ENCODE data around the gene FAM168A.

DNA sequence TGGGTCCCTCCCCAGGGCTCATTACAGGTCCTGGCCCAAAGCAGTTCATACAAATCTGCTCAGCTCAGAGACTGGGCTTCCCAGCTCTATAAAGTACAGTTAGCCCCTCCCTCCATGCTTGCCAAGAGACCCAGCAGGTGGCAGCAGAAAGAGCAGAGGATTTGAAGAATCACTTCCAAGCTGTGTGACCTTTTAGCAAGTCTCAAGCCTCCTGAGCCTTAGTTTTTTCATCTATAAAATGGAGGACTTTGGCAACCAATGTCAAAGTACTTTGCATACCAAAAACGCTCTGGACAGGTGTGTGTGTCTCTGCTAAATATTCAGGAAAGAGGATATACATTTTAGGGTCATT lies 195.1 kb downstream of the FAM168A start:
- TF ChIP-seq, protein P1, sequence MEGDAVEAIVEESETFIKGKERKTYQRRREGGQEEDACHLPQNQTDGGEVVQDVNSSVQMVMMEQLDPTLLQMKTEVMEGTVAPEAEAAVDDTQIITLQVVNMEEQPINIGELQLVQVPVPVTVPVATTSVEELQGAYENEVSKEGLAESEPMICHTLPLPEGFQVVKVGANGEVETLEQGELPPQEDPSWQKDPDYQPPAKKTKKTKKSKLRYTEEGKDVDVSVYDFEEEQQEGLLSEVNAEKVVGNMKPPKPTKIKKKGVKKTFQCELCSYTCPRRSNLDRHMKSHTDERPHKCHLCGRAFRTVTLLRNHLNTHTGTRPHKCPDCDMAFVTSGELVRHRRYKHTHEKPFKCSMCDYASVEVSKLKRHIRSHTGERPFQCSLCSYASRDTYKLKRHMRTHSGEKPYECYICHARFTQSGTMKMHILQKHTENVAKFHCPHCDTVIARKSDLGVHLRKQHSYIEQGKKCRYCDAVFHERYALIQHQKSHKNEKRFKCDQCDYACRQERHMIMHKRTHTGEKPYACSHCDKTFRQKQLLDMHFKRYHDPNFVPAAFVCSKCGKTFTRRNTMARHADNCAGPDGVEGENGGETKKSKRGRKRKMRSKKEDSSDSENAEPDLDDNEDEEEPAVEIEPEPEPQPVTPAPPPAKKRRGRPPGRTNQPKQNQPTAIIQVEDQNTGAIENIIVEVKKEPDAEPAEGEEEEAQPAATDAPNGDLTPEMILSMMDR (IDR thresholded peaks at IDR 0.05; ENCODE audit: insufficient read depth, low read length) = peak; percentile 23
- TF ChIP-seq POLR2AphosphoS5 (IDR thresholded peaks at IDR 0.05; ENCODE audit: low read depth) = no peak
- TF ChIP-seq, protein P2, sequence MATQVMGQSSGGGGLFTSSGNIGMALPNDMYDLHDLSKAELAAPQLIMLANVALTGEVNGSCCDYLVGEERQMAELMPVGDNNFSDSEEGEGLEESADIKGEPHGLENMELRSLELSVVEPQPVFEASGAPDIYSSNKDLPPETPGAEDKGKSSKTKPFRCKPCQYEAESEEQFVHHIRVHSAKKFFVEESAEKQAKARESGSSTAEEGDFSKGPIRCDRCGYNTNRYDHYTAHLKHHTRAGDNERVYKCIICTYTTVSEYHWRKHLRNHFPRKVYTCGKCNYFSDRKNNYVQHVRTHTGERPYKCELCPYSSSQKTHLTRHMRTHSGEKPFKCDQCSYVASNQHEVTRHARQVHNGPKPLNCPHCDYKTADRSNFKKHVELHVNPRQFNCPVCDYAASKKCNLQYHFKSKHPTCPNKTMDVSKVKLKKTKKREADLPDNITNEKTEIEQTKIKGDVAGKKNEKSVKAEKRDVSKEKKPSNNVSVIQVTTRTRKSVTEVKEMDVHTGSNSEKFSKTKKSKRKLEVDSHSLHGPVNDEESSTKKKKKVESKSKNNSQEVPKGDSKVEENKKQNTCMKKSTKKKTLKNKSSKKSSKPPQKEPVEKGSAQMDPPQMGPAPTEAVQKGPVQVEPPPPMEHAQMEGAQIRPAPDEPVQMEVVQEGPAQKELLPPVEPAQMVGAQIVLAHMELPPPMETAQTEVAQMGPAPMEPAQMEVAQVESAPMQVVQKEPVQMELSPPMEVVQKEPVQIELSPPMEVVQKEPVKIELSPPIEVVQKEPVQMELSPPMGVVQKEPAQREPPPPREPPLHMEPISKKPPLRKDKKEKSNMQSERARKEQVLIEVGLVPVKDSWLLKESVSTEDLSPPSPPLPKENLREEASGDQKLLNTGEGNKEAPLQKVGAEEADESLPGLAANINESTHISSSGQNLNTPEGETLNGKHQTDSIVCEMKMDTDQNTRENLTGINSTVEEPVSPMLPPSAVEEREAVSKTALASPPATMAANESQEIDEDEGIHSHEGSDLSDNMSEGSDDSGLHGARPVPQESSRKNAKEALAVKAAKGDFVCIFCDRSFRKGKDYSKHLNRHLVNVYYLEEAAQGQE (IDR thresholded peaks at IDR 0.05; ENCODE audit: insufficient replicate concordance, low read depth) = no peak

Measured in HL-60 (cell line).